Measurements from ENCODE around the gene RPH3AL. TPM values are rescaled to one million over a fixed set of nuclear protein-coding genes. Genes with fewer than 3 reads are reported as not detected.

Gene RPH3AL
- total and polyA plus RNA-seq, 2 experiments from 2014 or later = 13.8 to 39.0 TPM

DNA sequence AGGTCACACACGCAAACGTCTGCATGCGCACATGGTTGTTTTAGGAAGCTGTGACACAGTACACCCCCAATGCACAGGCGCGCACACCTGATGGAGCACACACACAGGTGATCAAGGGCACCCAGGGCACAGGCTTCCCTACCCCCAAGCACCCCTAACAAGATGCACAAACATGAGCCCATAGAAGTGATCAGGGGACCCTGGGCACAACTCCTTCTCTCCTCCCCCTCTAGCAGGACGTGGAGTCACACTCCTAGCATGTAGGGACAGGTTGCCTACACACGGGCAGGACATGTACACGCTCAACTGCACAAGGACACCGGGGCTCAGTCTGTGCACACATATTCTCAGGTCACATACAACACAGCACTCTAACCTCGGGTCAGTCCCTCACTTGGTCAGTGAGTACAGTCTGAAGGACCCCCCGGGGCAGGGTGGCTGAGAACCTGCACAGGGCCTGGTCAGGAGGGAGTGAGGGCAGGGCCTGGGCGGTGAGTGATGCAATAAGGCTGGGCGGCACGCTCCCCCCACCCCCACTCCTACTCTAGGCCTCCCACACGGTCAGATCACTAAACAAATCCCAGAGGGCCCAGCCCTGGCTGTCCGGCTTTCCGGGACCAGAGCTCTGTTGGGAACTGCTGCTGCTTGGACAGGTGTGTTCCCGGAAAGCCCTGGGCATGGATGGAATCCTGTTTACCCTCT, 170.4 kb downstream of the RPH3AL start:
- peak in 1 of 2 donors; percentile 20 for DNase-seq (ENCODE audit: low read depth in 1 of 2, low spot score in 1 of 2)
- no peaks in the 10 kb centered on the region for H3K4me1 ChIP-seq (ENCODE audit: low read depth)
- no peaks in the 10 kb centered on the region for H3K36me3 ChIP-seq
- peak overlapping the region; percentile 19 for H3K4me3 ChIP-seq
- TF ChIP-seq, protein P1, sequence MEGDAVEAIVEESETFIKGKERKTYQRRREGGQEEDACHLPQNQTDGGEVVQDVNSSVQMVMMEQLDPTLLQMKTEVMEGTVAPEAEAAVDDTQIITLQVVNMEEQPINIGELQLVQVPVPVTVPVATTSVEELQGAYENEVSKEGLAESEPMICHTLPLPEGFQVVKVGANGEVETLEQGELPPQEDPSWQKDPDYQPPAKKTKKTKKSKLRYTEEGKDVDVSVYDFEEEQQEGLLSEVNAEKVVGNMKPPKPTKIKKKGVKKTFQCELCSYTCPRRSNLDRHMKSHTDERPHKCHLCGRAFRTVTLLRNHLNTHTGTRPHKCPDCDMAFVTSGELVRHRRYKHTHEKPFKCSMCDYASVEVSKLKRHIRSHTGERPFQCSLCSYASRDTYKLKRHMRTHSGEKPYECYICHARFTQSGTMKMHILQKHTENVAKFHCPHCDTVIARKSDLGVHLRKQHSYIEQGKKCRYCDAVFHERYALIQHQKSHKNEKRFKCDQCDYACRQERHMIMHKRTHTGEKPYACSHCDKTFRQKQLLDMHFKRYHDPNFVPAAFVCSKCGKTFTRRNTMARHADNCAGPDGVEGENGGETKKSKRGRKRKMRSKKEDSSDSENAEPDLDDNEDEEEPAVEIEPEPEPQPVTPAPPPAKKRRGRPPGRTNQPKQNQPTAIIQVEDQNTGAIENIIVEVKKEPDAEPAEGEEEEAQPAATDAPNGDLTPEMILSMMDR (IDR thresholded peaks at IDR 0.05; ENCODE audit: low read depth, low read length) = no peak
- no peaks in the 10 kb centered on the region for H3K9me3 ChIP-seq (ENCODE audit: low read depth)
- H3K27ac ChIP-seq = no peak overlapping the region
- peaks cover 58% of the 10 kb centered on the region for H3K27me3 ChIP-seq

DNA sequence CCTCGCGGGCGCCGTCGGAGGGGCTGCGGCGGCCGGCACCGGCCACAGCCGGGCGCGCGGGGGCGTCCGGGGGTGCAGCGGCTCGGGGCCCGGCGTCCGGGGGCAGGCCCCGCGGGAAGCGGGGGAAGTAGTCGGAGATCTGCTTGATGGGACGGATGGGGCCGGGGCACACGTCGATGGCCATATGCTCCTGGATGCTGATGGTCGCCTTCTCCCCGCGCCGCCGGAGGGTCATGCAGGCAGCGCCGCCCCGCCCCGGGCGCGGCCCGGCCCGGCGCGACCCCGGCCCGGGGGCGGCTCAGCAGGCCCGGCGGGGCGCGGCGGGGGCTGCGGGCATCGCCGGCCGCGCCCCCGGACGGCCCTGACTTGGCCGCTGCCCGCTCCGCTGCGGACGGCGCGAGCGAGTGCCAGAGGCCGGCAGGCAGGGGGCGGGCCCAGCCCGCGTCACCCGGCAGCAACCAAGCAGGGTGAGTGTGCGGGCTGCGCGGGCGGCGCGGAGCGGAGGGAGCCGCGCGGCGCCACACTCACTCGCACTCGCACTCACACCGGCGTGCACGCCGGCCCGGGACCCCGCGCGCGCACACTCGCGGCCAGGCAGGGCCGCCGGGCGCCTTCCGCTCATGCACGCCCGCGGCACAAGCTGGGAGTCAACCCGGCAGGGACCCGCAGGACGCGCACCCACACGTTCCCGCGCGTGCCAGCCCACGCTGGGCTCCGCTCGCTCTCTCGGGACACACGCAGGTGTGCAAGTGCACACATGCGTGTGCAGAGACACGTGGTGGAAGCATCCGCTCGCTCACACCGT, 171.2 kb downstream of the RPH3AL start, which contains the start of gene DOC2B:
DOC2B (minus strand) TSS at position 406 of the 805 bp plus-strand sequence; CDS start at position 235, 171 bp downstream.
- Histone ChIP-seq H3K36me3 (no peaks in the 10 kb centered on the region), H3K4me1 (ENCODE audit: low read depth) (no peaks in the 10 kb centered on the region), H3K4me3 (peak within 1 kb of the TSS; percentile 38), H3K9me3 (ENCODE audit: low read depth) (no peaks in the 10 kb centered on the region), H3K27ac (no peak within 1 kb of the TSS), H3K27me3 (peaks cover 58% of the 10 kb centered on the region)
- peak; percentile 41 to 74 for DNase-seq (ENCODE audit: low read depth in 1 of 2, low spot score in 1 of 2)
- TF ChIP-seq, protein P1 (IDR thresholded peaks at IDR 0.05; ENCODE audit: low read depth, low read length) = no peak

- peak in 1 of 2 donors; percentile 49 for DNase-seq (ENCODE audit: low read depth in 1 of 2, low spot score in 1 of 2)
- Histone ChIP-seq H3K9me3 (ENCODE audit: low read depth) (no peaks in the 10 kb centered on the region), H3K4me1 (ENCODE audit: low read depth) (peaks cover 6% of the 10 kb centered on the region), H3K36me3 (no peaks in the 10 kb centered on the region), H3K27ac (no peak overlapping the region), H3K4me3 (peak overlapping the region; percentile 38), H3K27me3 (peaks cover 58% of the 10 kb centered on the region)
- TF ChIP-seq, protein P1 (IDR thresholded peaks at IDR 0.05; ENCODE audit: low read depth, low read length) = no peak
Observed at GRCh38 chr17:180381-181244, 172.0 kb downstream of the RPH3AL start.

GRCh38 chr17:179781-180380, 172.7 kb downstream of the RPH3AL start:
- Histone ChIP-seq H3K27ac (no peak overlapping the region), H3K36me3 (no peaks in the 10 kb centered on the region), H3K4me1 (ENCODE audit: low read depth) (peaks cover 8% of the 10 kb centered on the region), H3K4me3 (peak overlapping the region; percentile 38), H3K9me3 (ENCODE audit: low read depth) (no peaks in the 10 kb centered on the region), H3K27me3 (peaks cover 53% of the 10 kb centered on the region)
- TF ChIP-seq, protein P1 (IDR thresholded peaks at IDR 0.05; ENCODE audit: low read depth, low read length) = no peak
- DNase-seq (ENCODE audit: low read depth in 1 of 2, low spot score in 1 of 2) = no peak

DNA sequence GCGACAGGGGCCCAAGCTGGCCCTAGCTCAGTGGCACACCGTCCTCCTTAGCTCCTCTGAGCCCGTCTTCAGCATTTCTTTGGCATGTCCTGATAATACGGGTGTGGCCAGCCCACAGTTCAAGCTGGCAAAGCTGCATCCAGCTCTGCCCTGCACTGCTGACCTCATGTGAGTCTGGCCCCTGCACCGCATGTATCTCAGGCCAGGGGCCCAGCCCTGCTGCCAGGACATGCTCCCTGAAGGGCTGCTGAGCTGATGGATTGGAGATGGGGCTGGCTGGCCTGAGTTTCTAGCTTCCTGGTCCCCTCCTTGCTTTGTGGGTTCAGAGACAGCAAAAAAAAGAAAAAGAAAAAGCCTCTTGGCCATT, 173.6 kb downstream of the RPH3AL start:
- Histone ChIP-seq H3K4me1 (ENCODE audit: low read depth) (peaks cover 8% of the 10 kb centered on the region), H3K27me3 (peaks cover 47% of the 10 kb centered on the region), H3K9me3 (ENCODE audit: low read depth) (no peaks in the 10 kb centered on the region), H3K36me3 (no peaks in the 10 kb centered on the region), H3K4me3 (no peak overlapping the region), H3K27ac (no peak overlapping the region)
- TF ChIP-seq, protein P1 (IDR thresholded peaks at IDR 0.05; ENCODE audit: low read depth, low read length) = no peak
- DNase-seq (ENCODE audit: low read depth in 1 of 2, low spot score in 1 of 2) = no peak
